AG04449 (cell line): ENCODE measurements around the gene H1-8.

Experiments
- CTCF ChIA-PET: fragments of 350-600 bp; formaldehyde crosslinking; extraction: SDS; loops from one replicate; lab custom pipeline; 2021; ENCODE audit warnings: antibody characterized with exemption; lab: Yijun Ruan, JAX
- POLR2A ChIA-PET: fragments of 400-600, 350-600 bp; formaldehyde crosslinking; extraction: SDS; loops from one replicate; lab custom pipeline; 2020; ENCODE audit warnings: antibody characterized with exemption, inconsistent platforms; lab: Yijun Ruan, JAX
- DNase-seq: peaks from one replicate; pipeline ENCODE4 v3.0.0-alpha.2; 2010; ENCODE audit warnings: low read depth, low spot score
- H3K4me3 ChIP-seq: 2 replicates; pipeline ENCODE4 v1.5.1; 2011; ENCODE audit warnings: low read depth, mild to moderate bottlenecking, control low read depth, low read length
- CTCF ChIP-seq: IDR thresholded peaks from one replicate; pipeline ENCODE4 v1.5.1; 2011; ENCODE audit warnings: mild to moderate bottlenecking, moderate library complexity, low read length, control low read depth, inconsistent platforms; ENCODE audit not compliant: insufficient read depth; ENCODE audit errors: missing control alignments

H1-8 gene

DNA sequence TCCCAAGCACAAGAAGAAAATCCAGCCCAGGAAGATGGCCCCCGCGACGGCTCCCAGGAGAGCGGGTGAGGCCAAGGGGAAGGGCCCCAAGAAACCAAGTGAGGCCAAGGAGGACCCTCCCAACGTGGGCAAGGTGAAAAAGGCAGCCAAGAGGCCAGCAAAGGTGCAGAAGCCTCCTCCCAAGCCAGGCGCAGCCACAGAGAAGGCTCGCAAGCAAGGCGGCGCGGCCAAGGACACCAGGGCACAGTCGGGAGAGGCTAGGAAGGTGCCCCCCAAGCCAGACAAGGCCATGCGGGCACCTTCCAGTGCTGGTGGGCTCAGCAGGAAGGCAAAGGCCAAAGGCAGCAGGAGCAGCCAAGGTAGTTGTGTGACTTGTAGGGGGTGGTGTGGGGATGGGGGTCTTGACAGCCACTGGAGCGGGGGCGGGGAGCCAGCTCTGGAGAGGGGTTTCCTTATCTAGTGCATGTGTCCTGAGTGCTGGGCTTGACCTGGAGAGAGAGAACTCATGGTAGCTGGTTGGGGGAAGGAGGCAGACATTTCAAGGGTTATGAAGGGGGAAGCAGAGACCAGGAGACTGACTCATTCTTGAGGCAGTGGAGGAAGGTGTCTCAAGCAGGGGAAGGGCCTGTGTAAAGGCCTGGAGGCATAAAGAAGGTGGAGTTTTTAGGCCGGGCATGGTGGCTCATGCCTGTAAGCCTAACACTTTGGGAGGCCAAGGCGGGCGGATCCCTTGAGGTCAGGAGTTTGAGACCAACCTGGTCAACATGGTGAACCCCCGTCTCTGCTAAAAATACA, 6.2 kb downstream of the H1-8 start:
- POLR2A ChIA-PET: no interaction called here
- CTCF ChIA-PET: interaction anchor here (0.9 kb wide), 1 partner anchor 12 kb away, joined by 3 read pairs; no protein-coding TSS in a partner anchor
- no peak overlapping the region for H3K4me3 ChIP-seq
- DNase-seq: no peak
- TF ChIP-seq CTCF: no peak

DNA sequence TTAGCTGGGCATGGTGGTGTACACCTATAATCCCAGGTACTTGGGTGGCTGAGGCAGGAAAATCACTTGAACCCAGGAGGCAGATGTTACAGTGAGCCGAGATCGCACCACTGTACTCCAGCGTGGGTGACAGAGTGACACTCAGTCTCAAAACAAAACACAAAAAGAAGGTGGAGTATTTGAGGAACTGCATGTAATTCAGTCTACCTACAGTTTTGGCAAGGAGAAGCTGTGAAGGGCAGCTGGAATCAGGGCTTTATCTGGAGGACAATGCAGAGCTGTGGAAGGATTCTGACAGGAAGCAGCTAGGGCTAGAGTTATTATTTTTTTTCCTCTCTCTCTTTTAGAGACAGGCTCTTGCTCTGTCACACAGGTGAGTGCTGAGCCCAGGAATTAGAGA, 6.8 kb downstream of the H1-8 start:
- DNase-seq: no peak
- H3K4me3 ChIP-seq: no peak overlapping the region
- CTCF ChIA-PET: interaction anchor here (0.9 to 1.1 kb wide), 3 partner anchors 11 to 60 kb away, joined by 3 read pairs; no protein-coding TSS in a partner anchor
- TF ChIP-seq CTCF: no peak
- POLR2A ChIA-PET: no interaction called here

- DNase-seq: no peak
- no peak for TF ChIP-seq CTCF
- no peak overlapping the region for H3K4me3 ChIP-seq
- ChIA-PET CTCF (no interaction called here), POLR2A (no interaction called here)
Observed at GRCh38 chr3:129552287-129553050, 9.5 kb downstream of the H1-8 start.

DNA sequence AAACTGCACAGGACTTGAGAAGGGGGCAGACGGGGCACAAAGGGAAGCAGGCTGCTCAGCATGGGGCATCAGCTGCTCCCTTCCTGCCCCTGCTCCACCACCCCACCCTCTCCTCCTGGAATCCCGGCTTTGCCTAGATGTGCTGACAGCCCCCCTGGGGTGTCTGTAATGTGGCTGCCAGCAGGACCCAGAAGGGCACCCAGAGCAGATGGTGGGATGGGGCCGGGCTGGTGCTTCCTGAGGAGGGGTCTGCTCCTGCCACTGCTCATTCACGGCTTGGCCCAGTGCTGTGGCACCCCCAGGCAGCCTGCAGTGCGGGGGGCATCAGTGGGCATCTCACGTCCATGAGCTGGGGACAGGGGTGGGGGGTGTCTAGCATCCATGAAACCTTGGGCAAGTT, 10.2 kb downstream of the H1-8 start:
- POLR2A ChIA-PET: no interaction called here

GRCh38 chr3:129553719-129554118, 10.7 kb downstream of the H1-8 start:
- H3K4me3 ChIP-seq: no peak overlapping the region
- POLR2A ChIA-PET: no interaction called here
- no peak for DNase-seq
- no peak for TF ChIP-seq CTCF
- CTCF ChIA-PET: no interaction called here

More for the DNA sequence above, 10.2 kb downstream of the H1-8 start:
- DNase-seq: no peak
- CTCF ChIA-PET: no interaction called here
- H3K4me3 ChIP-seq: no peak overlapping the region
- TF ChIP-seq CTCF: no peak
